ENCODE data around the gene PCSK2. TPM values are rescaled to one million over a fixed set of nuclear protein-coding genes. Genes with fewer than 3 reads are reported as not detected.

The PCSK2 gene
- polyA plus RNA-seq, 3 donors = not detected

GRCh38 chr20:17315407-17316231, 88.8 kb downstream of the PCSK2 start:
- H3K9ac ChIP-seq (ENCODE audit: insufficient read depth, low read length, poor library complexity, severe bottlenecking) = no peak overlapping the region
- peaks cover 0 to 9% of the 10 kb centered on the region in 2 donors for H3K9me3 ChIP-seq (replicated peaks in 1 of 2; ENCODE audit: control insufficient read depth in 1 of 2, insufficient read depth in 1 of 2, low read length in 2 of 2)
- intact Hi-C loops (cut with micrococcal nuclease) = no loop called here
- no peak for TF ChIP-seq CTCF (IDR thresholded peaks at IDR 0.05)
- DNase-seq = no peak
- H3K79me2 ChIP-seq (ENCODE audit: insufficient read depth, low read length) = no peaks in the 10 kb centered on the region
- H3K27me3 Mint-ChIP-seq (ENCODE audit: low read depth in 3 of 3) = peaks cover 17 to 26% (median 26%) of the 10 kb centered on the region in 3 donors
- no peaks in the 10 kb centered on the region for H3K4me1 ChIP-seq (ENCODE audit: control insufficient read depth in 1 of 2, insufficient read depth in 2 of 2, low read length in 2 of 2)
- no peak overlapping the region for H3K27ac Mint-ChIP-seq
- H2AFZ ChIP-seq (ENCODE audit: insufficient read depth, low read depth, low read length, poor library complexity, severe bottlenecking) = no peak overlapping the region
- H4K20me1 ChIP-seq (ENCODE audit: insufficient read depth, low read length) = no peaks in the 10 kb centered on the region
- no peak overlapping the region for H3K4me3 ChIP-seq (replicated peaks in 1 of 3; ENCODE audit: low read depth in 2 of 3, low read length in 3 of 3)
- peaks cover 7 to 27% of the 10 kb centered on the region in 2 donors for H3K27me3 ChIP-seq (ENCODE audit: control insufficient read depth in 2 of 2, insufficient read depth in 2 of 2, low read length in 2 of 2)
- H3K9me3 Mint-ChIP-seq = peaks cover 0 to 12% (median 2%) of the 10 kb centered on the region in 7 donors
- H3K36me3 ChIP-seq (replicated peaks in 1 of 2; ENCODE audit: control insufficient read depth in 1 of 2, insufficient read depth in 2 of 2, low read length in 2 of 2) = no peaks in the 10 kb centered on the region
- 19% methylated on average over 42 of the region's 45 CpGs for WGBS (ENCODE audit: insufficient coverage)
- no peak overlapping the region for H3K27ac ChIP-seq (ENCODE audit: low read depth in 1 of 2, low read length in 2 of 2)
- H3K36me3 Mint-ChIP-seq = no peaks in the 10 kb centered on the region
- no peak overlapping the region for H3K4me2 ChIP-seq (replicated peaks; ENCODE audit: extremely low read depth, low read length, poor library complexity, severe bottlenecking)
- H3K4me3 Mint-ChIP-seq = peak overlapping the region in 1 of 2 donors; percentile 29
- no peaks in the 10 kb centered on the region for H3K4me1 Mint-ChIP-seq

DNA sequence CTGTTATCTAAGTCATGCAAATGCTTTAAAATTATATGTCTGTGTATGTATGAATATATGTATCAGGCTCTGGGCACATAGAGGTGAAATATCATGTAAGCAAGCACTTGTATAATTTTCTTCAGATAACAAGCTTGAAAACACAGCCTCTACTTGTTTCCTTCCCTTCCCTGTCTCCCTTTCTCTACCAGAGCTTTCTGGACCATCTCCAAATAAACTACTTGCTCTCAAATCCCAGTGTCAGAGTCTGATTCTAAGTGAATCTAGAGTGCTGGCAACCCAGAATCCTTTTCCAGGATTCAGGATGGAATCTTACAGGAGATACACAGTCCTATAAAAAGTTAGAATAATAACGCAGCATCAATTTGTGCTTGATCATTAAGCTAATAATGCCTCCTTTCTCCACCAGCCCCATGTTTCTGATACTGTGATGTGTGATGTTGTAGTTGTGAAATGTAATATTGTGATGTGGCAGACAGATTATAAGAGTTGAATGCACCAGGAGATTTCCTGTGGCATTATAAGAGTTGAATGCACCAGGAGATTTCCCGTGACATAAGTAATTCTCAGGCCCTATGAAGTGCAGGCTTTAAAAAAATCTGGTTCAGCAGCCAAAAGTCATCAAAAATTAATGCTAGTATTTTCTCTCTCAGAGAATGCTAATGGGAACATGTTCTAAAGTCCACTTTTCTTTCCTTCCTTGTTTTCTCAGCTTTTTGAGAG, 89.6 kb downstream of the PCSK2 start:
- H3K9ac ChIP-seq (ENCODE audit: insufficient read depth, low read length, poor library complexity, severe bottlenecking) = no peak overlapping the region
- Mint-ChIP-seq H3K27me3 (ENCODE audit: low read depth in 3 of 3) (peaks cover 17 to 26% (median 26%) of the 10 kb centered on the region in 3 donors), H3K27ac (no peak overlapping the region), H3K4me3 (peak overlapping the region in 1 of 2 donors; percentile 29), H3K36me3 (no peaks in the 10 kb centered on the region), H3K4me1 (no peaks in the 10 kb centered on the region), H3K9me3 (peaks cover 0 to 8% (median 2%) of the 10 kb centered on the region in 7 donors)
- intact Hi-C loops (cut with micrococcal nuclease) = no loop called here
- H3K4me1 ChIP-seq (ENCODE audit: control insufficient read depth in 1 of 2, insufficient read depth in 2 of 2, low read length in 2 of 2) = no peaks in the 10 kb centered on the region
- no peak overlapping the region for H3K27ac ChIP-seq (ENCODE audit: low read depth in 1 of 2, low read length in 2 of 2)
- DNase-seq = no peak
- H3K9me3 ChIP-seq (replicated peaks in 1 of 2; ENCODE audit: control insufficient read depth in 1 of 2, insufficient read depth in 1 of 2, low read length in 2 of 2) = peaks cover 0 to 9% of the 10 kb centered on the region in 2 donors
- no peak overlapping the region for H2AFZ ChIP-seq (ENCODE audit: insufficient read depth, low read depth, low read length, poor library complexity, severe bottlenecking)
- H4K20me1 ChIP-seq (ENCODE audit: insufficient read depth, low read length) = no peaks in the 10 kb centered on the region
- WGBS (ENCODE audit: insufficient coverage) = no CpG with 5 or more reads among the region's 2 CpGs
- H3K27me3 ChIP-seq (ENCODE audit: control insufficient read depth in 2 of 2, insufficient read depth in 2 of 2, low read length in 2 of 2) = peaks cover 7 to 27% of the 10 kb centered on the region in 2 donors
- no peaks in the 10 kb centered on the region for H3K36me3 ChIP-seq (replicated peaks in 1 of 2; ENCODE audit: control insufficient read depth in 1 of 2, insufficient read depth in 2 of 2, low read length in 2 of 2)
- H3K4me2 ChIP-seq (replicated peaks; ENCODE audit: extremely low read depth, low read length, poor library complexity, severe bottlenecking) = no peak overlapping the region
- TF ChIP-seq CTCF (IDR thresholded peaks at IDR 0.05) = no peak
- no peaks in the 10 kb centered on the region for H3K79me2 ChIP-seq (ENCODE audit: insufficient read depth, low read length)
- H3K4me3 ChIP-seq (replicated peaks in 1 of 3; ENCODE audit: low read depth in 2 of 3, low read length in 3 of 3) = no peak overlapping the region

Data from CD14-positive monocyte (primary cell).